ENCODE data around the gene EEF1B2. TPM values are rescaled to one million over a fixed set of nuclear protein-coding genes. Genes with fewer than 3 reads are reported as not detected.
A peak's percentile ranks its signal among the peaks of the same experiment; 100 is the strongest.

The EEF1B2 gene
- total and polyA plus RNA-seq, 2 of the 13 experiments (the other 11 are each of a cell fraction or from before 2014, with no cell fraction given) = 1,284 to 1,731 TPM

DNA sequence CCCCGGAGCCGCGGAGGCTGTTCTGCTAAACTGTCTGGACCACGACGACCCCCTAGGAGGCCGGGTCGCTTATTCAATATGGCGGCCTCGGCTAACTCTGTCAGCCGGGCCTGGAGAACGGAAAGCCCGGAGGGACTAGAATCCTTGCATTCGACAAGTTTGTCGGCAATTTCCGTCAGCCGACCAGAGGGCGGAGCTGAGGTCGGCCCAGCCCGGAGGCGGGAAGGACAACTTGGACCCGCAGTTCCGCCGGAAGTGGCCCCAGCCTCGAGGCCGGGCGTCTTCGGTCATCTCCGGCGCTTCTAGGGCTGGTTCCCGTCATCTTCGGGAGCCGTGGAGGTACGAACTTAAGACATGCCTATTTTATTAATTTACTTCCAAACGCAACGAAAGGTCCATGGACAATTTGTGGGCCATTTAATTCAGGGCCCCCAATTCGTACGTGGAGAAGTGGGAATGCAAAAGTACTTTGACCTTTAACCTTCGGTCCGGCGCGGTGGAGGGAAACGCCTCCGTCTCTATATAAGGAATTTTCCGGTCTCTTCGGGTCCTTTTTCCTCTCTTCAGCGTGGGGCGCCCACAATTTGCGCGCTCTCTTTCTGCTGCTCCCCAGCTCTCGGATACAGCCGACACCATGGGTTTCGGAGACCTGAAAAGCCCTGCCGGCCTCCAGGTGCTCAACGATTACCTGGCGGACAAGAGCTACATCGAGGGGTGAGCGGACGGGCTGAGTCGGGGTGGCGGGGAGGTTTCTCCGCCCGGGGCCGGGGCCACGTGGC, at the start of gene EEF1B2, which contains the start of gene NDUFS1 (continued):
- TF ChIP-seq SRY (CRISPR knock-in tag; IDR thresholded peaks at IDR 0.05) (no peak; the same call in 1 of the 2 replicates), ARID2 (CRISPR knock-in tag; IDR thresholded peaks at IDR 0.05; ENCODE audit: borderline replicate concordance) (peak; percentile 0; the same call in 1 of the 2 replicates), JUN (CRISPR knock-in tag; IDR thresholded peaks at IDR 0.05) (no peak), FOSL2 (CRISPR knock-in tag; IDR thresholded peaks at IDR 0.05) (peak; percentile 60; the same call in 1 of the 2 replicates), ISL2 (CRISPR knock-in tag; IDR thresholded peaks at IDR 0.05) (peak; percentile 69), RFXANK (CRISPR knock-in tag; IDR thresholded peaks at IDR 0.05) (peak; percentile 23), ZNF180 (CRISPR knock-in tag; IDR thresholded peaks at IDR 0.05; ENCODE audit: borderline replicate concordance, low read depth) (peak; percentile 50; the same call in 1 of the 2 replicates), MIER3 (CRISPR knock-in tag; IDR thresholded peaks at IDR 0.05; ENCODE audit: borderline replicate concordance) (peak; percentile 53; the same call in 1 of the 2 replicates), ZBTB1 (CRISPR knock-in tag; IDR thresholded peaks at IDR 0.05; ENCODE audit: borderline replicate concordance) (no peak), ZNF317 (CRISPR knock-in tag; IDR thresholded peaks at IDR 0.05) (peak; percentile 85), TEAD3 (CRISPR knock-in tag; optimal IDR thresholded peaks at IDR 0.05; ENCODE audit: borderline replicate concordance) (peak; percentile 76), NR2C2 (CRISPR knock-in tag; IDR thresholded peaks at IDR 0.05; ENCODE audit: borderline replicate concordance) (peak; percentile 98), RBM39 (IDR thresholded peaks at IDR 0.05; ENCODE audit: low read depth, low read length, poor library complexity, severe bottlenecking) (peak; percentile 78), KDM5A (IDR thresholded peaks at IDR 0.05; ENCODE audit: borderline replicate concordance, low read length) (peak; percentile 90)
- TF ChIP-seq, protein P1, sequence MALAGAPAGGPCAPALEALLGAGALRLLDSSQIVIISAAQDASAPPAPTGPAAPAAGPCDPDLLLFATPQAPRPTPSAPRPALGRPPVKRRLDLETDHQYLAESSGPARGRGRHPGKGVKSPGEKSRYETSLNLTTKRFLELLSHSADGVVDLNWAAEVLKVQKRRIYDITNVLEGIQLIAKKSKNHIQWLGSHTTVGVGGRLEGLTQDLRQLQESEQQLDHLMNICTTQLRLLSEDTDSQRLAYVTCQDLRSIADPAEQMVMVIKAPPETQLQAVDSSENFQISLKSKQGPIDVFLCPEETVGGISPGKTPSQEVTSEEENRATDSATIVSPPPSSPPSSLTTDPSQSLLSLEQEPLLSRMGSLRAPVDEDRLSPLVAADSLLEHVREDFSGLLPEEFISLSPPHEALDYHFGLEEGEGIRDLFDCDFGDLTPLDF (CRISPR knock-in tag; IDR thresholded peaks at IDR 0.05) = peak; percentile 97
- TF ChIP-seq, protein P2, sequence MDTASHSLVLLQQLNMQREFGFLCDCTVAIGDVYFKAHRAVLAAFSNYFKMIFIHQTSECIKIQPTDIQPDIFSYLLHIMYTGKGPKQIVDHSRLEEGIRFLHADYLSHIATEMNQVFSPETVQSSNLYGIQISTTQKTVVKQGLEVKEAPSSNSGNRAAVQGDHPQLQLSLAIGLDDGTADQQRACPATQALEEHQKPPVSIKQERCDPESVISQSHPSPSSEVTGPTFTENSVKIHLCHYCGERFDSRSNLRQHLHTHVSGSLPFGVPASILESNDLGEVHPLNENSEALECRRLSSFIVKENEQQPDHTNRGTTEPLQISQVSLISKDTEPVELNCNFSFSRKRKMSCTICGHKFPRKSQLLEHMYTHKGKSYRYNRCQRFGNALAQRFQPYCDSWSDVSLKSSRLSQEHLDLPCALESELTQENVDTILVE (CRISPR knock-in tag; IDR thresholded peaks at IDR 0.05) = peak; percentile 75
- TF ChIP-seq, protein P3, sequence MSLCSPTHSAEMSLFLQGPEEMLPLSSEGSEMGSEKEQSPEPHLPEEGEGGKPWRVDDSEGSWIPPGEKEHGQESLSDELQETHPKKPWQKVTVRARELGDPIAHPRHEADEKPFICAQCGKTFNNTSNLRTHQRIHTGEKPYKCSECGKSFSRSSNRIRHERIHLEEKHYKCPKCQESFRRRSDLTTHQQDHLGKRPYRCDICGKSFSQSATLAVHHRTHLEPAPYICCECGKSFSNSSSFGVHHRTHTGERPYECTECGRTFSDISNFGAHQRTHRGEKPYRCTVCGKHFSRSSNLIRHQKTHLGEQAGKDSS (CRISPR knock-in tag; IDR thresholded peaks at IDR 0.05; ENCODE audit: borderline replicate concordance, low read depth) = peak; percentile 67
- TF ChIP-seq, protein P4, sequence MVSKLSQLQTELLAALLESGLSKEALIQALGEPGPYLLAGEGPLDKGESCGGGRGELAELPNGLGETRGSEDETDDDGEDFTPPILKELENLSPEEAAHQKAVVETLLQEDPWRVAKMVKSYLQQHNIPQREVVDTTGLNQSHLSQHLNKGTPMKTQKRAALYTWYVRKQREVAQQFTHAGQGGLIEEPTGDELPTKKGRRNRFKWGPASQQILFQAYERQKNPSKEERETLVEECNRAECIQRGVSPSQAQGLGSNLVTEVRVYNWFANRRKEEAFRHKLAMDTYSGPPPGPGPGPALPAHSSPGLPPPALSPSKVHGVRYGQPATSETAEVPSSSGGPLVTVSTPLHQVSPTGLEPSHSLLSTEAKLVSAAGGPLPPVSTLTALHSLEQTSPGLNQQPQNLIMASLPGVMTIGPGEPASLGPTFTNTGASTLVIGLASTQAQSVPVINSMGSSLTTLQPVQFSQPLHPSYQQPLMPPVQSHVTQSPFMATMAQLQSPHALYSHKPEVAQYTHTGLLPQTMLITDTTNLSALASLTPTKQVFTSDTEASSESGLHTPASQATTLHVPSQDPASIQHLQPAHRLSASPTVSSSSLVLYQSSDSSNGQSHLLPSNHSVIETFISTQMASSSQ (IDR thresholded peaks at IDR 0.05; ENCODE audit: low read depth) = peak; percentile 51; the same call in 1 of the 2 replicates
- TF ChIP-seq, protein P4 (CRISPR knock-in tag; IDR thresholded peaks at IDR 0.05; ENCODE audit: borderline replicate concordance) = peak; percentile 16; the same call in 1 of the 2 replicates
- TF ChIP-seq, protein P5, sequence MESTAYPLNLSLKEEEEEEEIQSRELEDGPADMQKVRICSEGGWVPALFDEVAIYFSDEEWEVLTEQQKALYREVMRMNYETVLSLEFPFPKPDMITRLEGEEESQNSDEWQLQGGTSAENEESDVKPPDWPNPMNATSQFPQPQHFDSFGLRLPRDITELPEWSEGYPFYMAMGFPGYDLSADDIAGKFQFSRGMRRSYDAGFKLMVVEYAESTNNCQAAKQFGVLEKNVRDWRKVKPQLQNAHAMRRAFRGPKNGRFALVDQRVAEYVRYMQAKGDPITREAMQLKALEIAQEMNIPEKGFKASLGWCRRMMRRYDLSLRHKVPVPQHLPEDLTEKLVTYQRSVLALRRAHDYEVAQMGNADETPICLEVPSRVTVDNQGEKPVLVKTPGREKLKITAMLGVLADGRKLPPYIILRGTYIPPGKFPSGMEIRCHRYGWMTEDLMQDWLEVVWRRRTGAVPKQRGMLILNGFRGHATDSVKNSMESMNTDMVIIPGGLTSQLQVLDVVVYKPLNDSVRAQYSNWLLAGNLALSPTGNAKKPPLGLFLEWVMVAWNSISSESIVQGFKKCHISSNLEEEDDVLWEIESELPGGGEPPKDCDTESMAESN (CRISPR knock-in tag; conservative IDR thresholded peaks at IDR 0.05) = peak; percentile 89
